H1 (cell line): ENCODE measurements around the gene PLD6. TPM values are rescaled to one million over a fixed set of nuclear protein-coding genes. Genes with fewer than 3 reads are reported as not detected.

Experiments used
- CTBP2 ChIP-seq: IDR thresholded peaks from 2 replicates; pipeline ENCODE4 v1.7.0; 2011; ENCODE audit warnings: borderline replicate concordance, mild to moderate bottlenecking, moderate library complexity, mixed read lengths, low read length; ENCODE audit not compliant: insufficient read depth, insufficient read length
- GABPA ChIP-seq: IDR thresholded peaks from 2 replicates; pipeline ENCODE4 v1.6.1; 2011; ENCODE audit warnings: mild to moderate bottlenecking, low read length, moderate library complexity, borderline replicate concordance; ENCODE audit not compliant: insufficient read depth
- KDM4A ChIP-seq: IDR thresholded peaks from one replicate; pipeline ENCODE4 v1.7.1; 2012; ENCODE audit warnings: low read depth, mild to moderate bottlenecking, moderate library complexity, low read length, inconsistent platforms; ENCODE audit not compliant: severe bottlenecking
- MAX ChIP-seq: IDR thresholded peaks from 2 replicates; pipeline ENCODE4 v1.6.1; 2012; ENCODE audit warnings: inconsistent platforms
- POLR2A ChIP-seq, 2 experiments: IDR thresholded peaks; 1 replicate in 1 of 2; 2 replicates in 1 of 2; pipeline ENCODE4 v1.6.1; 2011; ENCODE audit warnings: low read depth in 2 of 2, low read length in 2 of 2, mild to moderate bottlenecking in 2 of 2; ENCODE audit errors: control extremely low read depth in 1 of 2
- SIN3A ChIP-seq, 2 experiments: IDR thresholded peaks in 1 of 2; conservative IDR thresholded peaks in 1 of 2; 2 replicates each; pipeline ENCODE4 v1.6.1; 2011 to 2012; ENCODE audit warnings: low read length in 2 of 2, improper control_type of control experiment in 1 of 2, low read depth in 1 of 2, mild to moderate bottlenecking in 1 of 2
- SIRT6 ChIP-seq: IDR thresholded peaks from one replicate; pipeline ENCODE4 v1.7.1; 2012; ENCODE audit warnings: low read length, inconsistent platforms
- SP4 ChIP-seq: IDR thresholded peaks from 2 replicates; pipeline ENCODE4 v1.6.1; 2012; ENCODE audit warnings: low read length, inconsistent platforms
- SRF ChIP-seq: IDR thresholded peaks from 2 replicates; pipeline ENCODE4 v1.6.1; 2011; ENCODE audit warnings: mild to moderate bottlenecking, low read depth, low read length, moderate library complexity
- YY1 ChIP-seq: IDR thresholded peaks from 2 replicates; pipeline ENCODE4 v1.6.1; 2011; ENCODE audit warnings: low read depth, mild to moderate bottlenecking, low read length
- polyA plus RNA-seq, 7 experiments: library from polyadenylated mRNA; depleted of rRNA in 3 of 7; stranded (reverse) in 5 of 7; unstranded in 2 of 7; fragments of >200 nt in 5 of 7; fragments of 200-250 nt in 2 of 7; gene quantifications; 1 replicate in 5 of 7; 2 replicates in 1 of 7; 4 replicates in 1 of 7; pipeline versions ENCODE4 v1.2.1 to v1.2.3, GENCODE V29; 2011 to 2013; ENCODE audit warnings: missing spikeins in 2 of 7, mixed read lengths in 2 of 7
- total RNA-seq: library from RNA; stranded (reverse); fragmentation: NEBNext Ultra II Directional; extraction: Animal tissue kit (Norgen Biotek cat#: 25700); gene quantifications from 2 replicates; pipeline ENCODE4 v1.2.1, GENCODE V29; 2021
- TF ChIP-seq, protein P1 (sequence below): fragments of 300-600 bp; sonication (generic); IDR thresholded peaks from 2 replicates; pipeline ENCODE4 v1.7.1; 2012; ENCODE audit warnings: low read length, moderate library complexity, mild to moderate bottlenecking, inconsistent platforms; ENCODE audit not compliant: insufficient replicate concordance

The PLD6 gene
- total and polyA plus RNA-seq, 2 of the 8 experiments (the other 6 are each of a cell fraction or from before 2014, with no cell fraction given) = 0.20 to 0.22 TPM

GRCh38 chr17:17224137-17224536 lies 18.0 kb upstream of the PLD6 start (continued):
- TF ChIP-seq, protein P1, sequence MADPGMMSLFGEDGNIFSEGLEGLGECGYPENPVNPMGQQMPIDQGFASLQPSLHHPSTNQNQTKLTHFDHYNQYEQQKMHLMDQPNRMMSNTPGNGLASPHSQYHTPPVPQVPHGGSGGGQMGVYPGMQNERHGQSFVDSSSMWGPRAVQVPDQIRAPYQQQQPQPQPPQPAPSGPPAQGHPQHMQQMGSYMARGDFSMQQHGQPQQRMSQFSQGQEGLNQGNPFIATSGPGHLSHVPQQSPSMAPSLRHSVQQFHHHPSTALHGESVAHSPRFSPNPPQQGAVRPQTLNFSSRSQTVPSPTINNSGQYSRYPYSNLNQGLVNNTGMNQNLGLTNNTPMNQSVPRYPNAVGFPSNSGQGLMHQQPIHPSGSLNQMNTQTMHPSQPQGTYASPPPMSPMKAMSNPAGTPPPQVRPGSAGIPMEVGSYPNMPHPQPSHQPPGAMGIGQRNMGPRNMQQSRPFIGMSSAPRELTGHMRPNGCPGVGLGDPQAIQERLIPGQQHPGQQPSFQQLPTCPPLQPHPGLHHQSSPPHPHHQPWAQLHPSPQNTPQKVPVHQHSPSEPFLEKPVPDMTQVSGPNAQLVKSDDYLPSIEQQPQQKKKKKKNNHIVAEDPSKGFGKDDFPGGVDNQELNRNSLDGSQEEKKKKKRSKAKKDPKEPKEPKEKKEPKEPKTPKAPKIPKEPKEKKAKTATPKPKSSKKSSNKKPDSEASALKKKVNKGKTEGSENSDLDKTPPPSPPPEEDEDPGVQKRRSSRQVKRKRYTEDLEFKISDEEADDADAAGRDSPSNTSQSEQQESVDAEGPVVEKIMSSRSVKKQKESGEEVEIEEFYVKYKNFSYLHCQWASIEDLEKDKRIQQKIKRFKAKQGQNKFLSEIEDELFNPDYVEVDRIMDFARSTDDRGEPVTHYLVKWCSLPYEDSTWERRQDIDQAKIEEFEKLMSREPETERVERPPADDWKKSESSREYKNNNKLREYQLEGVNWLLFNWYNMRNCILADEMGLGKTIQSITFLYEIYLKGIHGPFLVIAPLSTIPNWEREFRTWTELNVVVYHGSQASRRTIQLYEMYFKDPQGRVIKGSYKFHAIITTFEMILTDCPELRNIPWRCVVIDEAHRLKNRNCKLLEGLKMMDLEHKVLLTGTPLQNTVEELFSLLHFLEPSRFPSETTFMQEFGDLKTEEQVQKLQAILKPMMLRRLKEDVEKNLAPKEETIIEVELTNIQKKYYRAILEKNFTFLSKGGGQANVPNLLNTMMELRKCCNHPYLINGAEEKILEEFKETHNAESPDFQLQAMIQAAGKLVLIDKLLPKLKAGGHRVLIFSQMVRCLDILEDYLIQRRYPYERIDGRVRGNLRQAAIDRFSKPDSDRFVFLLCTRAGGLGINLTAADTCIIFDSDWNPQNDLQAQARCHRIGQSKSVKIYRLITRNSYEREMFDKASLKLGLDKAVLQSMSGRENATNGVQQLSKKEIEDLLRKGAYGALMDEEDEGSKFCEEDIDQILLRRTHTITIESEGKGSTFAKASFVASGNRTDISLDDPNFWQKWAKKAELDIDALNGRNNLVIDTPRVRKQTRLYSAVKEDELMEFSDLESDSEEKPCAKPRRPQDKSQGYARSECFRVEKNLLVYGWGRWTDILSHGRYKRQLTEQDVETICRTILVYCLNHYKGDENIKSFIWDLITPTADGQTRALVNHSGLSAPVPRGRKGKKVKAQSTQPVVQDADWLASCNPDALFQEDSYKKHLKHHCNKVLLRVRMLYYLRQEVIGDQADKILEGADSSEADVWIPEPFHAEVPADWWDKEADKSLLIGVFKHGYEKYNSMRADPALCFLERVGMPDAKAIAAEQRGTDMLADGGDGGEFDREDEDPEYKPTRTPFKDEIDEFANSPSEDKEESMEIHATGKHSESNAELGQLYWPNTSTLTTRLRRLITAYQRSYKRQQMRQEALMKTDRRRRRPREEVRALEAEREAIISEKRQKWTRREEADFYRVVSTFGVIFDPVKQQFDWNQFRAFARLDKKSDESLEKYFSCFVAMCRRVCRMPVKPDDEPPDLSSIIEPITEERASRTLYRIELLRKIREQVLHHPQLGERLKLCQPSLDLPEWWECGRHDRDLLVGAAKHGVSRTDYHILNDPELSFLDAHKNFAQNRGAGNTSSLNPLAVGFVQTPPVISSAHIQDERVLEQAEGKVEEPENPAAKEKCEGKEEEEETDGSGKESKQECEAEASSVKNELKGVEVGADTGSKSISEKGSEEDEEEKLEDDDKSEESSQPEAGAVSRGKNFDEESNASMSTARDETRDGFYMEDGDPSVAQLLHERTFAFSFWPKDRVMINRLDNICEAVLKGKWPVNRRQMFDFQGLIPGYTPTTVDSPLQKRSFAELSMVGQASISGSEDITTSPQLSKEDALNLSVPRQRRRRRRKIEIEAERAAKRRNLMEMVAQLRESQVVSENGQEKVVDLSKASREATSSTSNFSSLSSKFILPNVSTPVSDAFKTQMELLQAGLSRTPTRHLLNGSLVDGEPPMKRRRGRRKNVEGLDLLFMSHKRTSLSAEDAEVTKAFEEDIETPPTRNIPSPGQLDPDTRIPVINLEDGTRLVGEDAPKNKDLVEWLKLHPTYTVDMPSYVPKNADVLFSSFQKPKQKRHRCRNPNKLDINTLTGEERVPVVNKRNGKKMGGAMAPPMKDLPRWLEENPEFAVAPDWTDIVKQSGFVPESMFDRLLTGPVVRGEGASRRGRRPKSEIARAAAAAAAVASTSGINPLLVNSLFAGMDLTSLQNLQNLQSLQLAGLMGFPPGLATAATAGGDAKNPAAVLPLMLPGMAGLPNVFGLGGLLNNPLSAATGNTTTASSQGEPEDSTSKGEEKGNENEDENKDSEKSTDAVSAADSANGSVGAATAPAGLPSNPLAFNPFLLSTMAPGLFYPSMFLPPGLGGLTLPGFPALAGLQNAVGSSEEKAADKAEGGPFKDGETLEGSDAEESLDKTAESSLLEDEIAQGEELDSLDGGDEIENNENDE = no peak
- TF ChIP-seq GABPA = no peak
- no peak for TF ChIP-seq YY1
- TF ChIP-seq SP4 = no peak
- no peak for TF ChIP-seq SIN3A (conservative IDR thresholded peaks at IDR 0.05 in 1 of 2, IDR thresholded peaks at IDR 0.05 in 1 of 2; ENCODE audit: low read depth in 1 of 2, low read length in 2 of 2)
- no peak for TF ChIP-seq SIRT6
- no peak for TF ChIP-seq CTBP2
- no peak for TF ChIP-seq KDM4A
- TF ChIP-seq SRF = no peak
- TF ChIP-seq MAX = no peak
- no peak for TF ChIP-seq POLR2A (IDR thresholded peaks at IDR 0.05; ENCODE audit: control extremely low read depth in 1 of 2, low read depth in 2 of 2, low read length in 2 of 2)
